ENCODE measurements around the gene DNMT3L. TPM values are rescaled to one million over a fixed set of nuclear protein-coding genes. Genes with fewer than 3 reads are reported as not detected.
"Not testable (repeated sequence)": the region's sequence is repeated elsewhere in the genome, so short reads cannot be mapped to it uniquely, and the experiment has no call there.

DNMT3L gene
- polyA plus RNA-seq, 5 donors, result not detected

DNA sequence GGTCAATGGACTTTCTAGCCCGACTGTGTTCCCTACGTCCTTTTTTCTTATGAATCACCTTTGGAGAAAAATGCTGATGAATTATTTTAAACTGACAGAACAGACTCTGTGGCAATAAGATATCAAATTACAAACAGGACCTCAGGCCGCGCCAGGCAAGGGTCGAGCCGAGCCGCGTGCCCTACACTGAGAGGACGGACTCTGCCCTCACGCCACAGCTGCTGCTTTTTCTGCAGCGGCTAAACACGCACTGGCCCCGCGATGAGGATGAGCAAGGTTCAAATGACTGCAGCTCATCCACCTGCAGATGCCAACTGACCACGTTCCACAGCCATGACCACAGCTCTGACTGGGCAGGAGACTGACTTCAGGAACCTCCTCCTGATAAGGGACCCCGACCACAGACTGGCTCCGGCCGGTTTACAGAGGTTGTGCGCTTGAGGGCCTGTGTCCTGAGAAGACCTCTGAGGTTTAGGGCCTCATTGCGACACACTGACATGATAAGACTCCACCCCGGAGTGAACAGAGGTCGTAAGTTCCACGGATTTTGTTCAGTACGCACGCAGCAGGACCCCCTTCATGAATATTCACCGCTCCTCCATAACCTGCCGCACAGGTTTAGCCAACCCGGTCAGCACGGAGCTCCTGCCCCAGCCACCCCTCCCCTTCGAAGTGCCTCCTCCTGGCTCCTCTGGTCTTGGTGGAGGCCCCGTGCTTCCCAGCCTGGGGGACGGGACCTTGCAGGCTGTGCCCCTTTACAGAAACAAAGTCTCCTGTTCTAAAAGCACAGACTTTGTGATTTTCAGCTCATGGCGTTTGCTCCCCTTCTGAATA lies 12.3 kb downstream of the DNMT3L start:
- DNase-seq, result not testable (repeated sequence)

DNA sequence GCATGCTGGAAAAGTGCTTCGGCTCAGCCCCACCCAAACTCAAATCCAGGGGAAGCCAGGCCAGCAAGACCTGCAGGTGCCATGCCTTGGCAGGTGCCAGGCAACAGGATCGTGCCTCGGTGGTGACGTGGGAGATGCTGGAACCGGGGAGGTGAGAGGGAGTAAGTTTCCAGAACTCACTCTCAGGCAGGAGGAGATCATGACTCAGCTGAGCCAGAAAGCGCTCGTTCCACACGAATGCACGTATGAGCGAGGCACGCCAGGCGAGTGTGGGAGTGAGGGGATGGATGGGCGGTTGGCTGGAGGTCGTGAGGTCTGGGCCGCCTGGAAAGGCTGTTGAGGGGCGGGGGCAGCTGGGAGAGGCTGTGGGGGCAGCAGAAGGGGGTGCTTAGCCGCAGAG lies 13.8 kb downstream of the DNMT3L start:
- not testable (repeated sequence) for DNase-seq

DNA sequence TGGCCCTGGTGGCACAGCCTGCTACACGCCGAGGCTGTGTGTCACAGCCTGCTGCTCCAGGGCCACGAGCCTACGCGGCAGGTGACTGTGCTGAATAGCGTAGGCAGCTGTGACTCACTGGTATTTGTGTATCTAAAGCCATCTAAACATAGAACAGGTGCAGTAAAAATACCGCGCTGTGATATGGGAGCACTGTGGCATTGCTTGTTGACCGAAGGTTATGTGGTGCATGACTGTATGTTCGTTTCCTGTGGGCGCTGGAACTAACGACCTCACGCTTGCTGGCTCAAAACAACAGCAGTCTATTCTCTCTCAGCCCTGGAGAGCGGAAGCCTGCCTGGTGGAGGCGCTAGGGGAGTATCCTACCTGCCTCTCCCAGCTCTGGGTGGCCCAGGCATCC lies 17.7 kb downstream of the DNMT3L start:
- not testable (repeated sequence) for DNase-seq

DNA sequence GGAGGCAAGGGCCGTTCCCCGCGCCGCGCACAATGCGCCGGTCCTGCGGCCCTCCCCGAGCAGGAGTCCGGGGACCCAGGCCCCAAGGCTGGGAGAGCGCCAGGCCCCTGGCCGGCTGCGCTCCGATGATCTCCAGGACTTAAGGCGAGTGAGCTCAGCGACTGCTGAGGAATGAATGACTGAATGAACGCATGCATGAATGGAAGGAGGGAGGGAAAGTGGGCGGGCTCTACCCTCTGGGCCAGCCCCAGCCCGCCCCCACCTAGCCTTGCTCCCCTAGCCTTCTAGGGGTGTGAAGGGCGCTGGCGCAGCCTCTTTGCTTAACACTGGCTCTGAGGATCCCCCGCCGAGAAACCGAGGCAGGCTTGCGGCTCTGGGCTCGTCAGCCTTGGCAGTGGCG lies 20.4 kb downstream of the DNMT3L start:
- DNase-seq, result not testable (repeated sequence)

DNA sequence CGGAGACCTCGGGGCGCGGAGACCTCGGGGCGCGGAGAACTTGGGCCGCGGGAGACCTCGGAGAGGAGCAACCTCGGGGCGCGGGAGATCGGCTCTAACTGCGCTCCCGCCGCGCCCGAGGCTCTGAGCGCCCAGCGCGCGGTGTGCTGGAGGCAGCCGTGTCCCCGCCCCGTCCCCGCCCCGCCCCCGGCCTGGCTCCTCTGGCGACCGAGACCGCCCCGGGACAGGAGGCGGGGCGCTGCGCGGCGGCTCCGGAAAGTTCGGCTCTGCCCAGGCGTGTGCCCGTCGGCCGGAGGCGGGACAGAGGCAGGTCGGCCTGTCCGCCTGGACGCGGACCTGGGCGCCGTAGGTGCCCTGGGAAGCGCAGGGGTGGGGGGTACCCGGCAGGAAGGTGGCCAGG lies 20.9 kb downstream of the DNMT3L start, which contains the start of gene ICOSLG:
TSS of gene ICOSLG (minus strand) at position 102 of the 400 bp plus-strand sequence. CDS start 126 bp downstream, outside the sequence.
- DNase-seq, result not testable (repeated sequence)

DNA sequence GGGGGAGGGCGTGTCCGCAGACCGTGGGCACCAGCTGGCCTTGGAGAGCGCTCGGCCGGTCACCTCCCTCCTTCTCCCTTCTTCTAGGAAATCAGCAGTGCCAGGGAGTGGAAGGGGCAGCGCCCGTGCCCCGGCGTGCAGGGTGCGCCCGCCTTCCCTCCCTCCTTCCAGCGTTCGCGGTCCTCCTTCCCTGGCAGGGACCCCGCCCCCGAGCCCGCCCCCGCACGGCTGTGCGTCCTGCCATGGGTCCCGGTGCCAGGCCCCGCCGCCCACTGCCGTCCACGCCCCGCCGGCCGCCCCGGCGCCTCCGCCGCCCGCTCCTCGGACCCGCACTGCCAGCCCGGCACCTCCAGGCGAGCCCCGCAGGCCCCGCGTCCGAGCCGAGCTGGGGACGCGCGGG lies 21.3 kb downstream of the DNMT3L start:
- DNase-seq, result not testable (repeated sequence)

DNA sequence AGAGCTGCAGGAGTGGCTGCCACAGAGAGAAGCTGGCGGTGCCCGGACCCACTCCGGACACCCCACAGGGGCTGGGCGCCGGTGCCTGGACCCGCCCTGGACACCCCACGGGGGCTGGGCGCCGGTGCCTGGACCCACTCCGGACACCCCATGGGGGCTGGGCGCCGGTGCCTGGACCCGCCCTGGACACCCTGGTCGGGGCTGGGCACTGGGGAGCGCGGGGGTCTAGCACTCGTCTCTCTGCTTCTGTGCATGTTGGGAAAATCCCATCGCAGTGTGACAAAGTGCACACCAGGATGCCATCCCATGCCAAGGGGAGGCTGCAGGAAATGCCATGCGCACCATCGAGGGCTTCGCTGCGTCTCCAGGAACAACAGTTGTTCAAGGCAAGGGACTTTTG lies 32.1 kb downstream of the DNMT3L start:
- DNase-seq, result not testable (repeated sequence)

DNA sequence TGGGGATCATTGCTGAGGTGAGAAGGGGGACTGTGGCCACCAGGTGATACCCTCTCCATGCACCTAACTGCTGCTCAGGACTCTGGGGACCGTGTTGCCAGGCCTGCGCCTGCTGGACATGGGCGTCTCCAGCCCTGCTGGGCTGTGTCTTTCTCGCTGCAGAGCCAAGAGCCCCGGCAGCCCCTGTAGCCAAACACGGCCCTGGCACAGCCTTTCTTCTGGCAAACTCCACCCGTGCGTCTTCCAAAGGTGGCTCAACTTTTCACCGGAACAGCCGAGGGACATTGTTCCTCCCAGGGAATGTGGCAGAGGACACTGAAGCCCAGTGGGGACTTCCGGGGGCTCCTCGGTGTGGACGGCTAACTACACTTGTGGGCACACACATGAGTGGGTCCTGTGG lies 33.6 kb downstream of the DNMT3L start:
- DNase-seq, result not testable (repeated sequence)

DNA sequence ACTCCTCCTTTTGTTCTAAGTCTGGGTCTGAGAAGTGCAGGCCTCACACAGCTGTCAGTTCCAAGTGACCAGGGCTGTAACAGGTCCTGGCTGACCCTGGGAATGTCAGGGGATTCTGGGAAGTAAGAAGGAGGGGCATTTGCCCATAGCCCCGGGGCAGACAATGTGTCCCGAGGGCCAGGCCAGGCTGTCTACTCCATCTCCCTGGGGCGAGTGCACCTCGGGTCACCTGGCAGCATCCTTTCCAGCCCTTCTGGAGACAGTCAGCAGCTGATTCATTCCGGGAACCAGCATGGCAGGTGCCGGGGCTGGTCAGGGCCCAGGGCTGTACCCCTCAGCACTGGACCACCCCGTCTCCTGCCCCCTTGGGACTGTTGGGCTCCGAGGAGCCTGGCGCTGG lies 34.1 kb downstream of the DNMT3L start:
- DNase-seq, result not testable (repeated sequence)

DNA sequence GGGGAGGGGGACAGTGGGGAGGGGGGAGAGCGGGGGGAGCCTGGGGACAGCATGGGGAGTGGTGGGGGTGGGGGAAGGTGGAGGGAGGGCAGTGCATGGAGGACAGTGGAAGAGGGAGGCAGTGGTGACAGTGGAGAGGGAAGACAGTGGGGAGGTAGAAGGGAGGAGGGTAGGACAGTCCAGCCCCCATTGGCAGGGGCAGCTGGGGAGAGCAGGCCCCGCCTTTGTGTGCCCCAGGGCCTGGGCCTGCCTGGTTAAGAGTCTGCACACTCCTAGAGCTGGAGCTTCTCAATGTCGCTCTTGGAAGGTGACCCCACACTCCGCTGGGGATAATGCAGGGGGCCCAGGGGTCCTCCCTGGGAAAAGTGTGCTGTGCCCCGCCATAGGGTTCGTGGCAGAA lies 36.1 kb downstream of the DNMT3L start:
- not testable (repeated sequence) for DNase-seq

DNA sequence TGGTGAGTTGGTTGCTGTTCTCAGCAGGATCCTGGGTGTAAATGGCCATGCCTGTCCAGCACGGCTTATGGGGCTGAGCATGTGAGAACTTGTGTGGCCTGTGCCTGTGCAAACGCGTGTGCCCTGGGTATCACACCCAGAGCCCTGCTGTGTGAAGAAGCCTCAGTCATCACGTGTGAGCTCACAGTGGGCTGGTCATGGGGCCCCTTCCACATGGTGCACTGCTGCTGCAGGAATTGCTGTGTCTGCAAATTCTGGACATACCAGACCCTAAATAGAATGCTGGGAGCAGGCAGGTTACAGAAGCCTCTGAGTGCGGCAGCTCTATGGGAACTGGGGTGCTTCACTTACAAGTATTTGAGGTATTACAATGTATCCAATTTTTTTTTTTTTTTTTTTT lies 38.4 kb downstream of the DNMT3L start:
- DNase-seq, result not testable (repeated sequence)

DNA sequence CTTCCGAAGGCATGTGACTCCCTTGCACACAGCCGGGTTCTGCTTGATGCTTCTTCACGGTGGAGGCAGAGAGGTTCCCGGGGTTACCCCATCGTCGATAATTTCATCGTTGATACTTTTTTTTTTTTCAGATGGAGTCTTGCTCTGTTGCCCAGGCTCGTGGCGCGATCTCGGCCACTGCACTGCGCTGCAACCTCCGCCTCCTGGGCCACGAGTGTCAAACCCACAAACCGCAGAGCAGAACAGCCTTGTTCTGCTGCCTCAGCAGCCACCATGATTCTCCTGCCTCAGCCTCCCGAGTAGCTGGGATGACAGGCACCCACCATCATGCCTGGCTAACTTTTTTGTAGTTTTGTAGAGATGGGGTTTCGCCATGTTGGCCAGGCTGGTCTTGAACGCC lies 41.0 kb downstream of the DNMT3L start:
- not testable (repeated sequence) for DNase-seq

DNA sequence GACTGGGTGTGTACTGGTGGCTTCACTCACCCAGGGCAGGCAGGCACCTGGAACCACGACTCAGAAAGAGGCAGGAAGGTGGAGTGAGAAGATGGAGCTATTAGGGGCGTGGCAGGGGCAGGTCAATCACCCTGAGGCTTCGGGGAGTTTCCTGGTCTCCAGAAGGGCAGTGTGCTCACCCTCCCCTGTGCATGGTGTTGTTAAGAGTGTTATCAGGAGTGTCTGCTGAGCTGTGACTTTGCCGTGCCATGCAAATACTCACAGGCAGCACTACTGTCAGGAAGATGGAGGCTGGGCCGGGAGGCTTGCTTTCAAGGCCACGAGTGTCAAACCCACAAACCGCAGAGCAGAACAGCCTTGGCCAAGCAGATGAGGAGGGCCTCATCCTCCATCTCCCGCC lies 43.2 kb downstream of the DNMT3L start:
- DNase-seq, result not testable (repeated sequence)

DNA sequence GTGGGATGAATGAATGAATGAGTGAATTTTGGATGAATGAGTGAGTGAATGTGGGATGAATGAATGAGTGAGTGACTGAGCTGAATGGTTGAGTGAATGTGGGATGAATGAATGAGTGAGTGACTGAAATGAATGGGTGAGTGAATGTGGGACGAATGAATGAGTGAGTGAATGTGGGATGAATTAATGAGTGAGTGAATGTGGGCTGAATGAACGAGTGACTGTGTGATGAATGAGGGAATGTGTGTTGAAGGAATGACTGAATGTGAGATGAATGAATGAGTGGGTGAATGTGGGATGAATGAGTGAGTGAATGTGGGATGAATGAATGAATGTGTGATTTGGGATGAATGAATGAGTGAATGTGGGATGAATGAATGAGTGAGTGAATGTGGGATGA lies 49.7 kb downstream of the DNMT3L start:
- DNase-seq, result not testable (repeated sequence)

DNA sequence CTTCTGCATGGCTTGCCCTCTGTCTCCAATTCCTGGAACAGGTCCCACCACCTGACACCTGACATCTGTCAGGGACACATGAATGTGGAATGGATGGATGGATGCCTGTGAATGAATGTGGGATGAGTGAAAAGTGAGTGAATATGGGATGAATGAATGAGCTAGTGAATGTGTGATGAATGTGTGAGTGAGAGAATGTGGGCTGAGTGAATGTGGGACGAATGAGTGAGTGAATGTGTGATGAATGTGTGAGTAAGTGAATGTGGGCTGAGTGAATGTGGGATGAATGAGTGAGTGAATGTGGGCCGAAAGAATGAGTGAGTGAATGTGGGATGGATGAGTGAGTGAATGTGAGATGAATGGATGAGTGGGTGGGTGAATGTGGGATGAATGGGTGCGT lies 50.1 kb downstream of the DNMT3L start:
- not testable (repeated sequence) for DNase-seq

DNA sequence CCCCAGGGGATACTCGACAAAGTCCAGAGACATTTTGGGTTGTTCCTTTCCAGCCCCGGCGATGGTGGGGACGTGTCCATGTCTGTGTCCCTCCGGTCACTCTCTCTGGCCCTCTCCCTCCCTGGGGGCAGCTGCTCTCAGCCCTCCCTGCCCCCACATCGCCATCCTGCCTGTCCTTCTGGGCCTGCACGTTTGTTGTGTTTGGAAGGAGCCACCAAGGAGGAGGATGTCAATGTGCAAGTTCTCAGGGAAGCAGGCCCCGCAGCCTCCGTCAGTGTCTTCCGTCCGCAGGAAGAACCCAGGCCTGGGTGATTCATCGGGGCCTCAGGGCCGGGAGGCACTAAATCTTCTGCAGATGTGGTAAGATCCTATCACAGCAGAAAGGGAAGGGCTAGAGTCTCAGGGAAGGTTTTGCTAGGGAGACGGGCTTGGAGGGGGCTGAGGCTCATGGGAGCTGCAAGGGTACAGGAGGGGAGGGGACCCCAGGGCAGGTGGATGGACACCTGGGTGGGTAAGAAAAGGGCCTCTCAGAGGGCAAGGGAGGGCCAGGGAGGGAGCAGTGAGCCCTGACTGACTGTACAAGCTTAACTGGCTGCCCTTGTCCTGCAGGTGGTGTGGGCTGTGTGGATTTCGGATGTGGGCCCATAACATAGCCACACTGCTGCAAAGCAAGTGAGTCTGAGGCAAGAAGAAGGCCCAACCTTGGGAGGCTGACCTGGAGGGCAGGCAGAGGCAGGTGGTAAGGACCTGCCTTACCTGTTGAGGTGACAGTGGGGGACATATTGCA lies 53.6 kb downstream of the DNMT3L start:
- not testable (repeated sequence) for DNase-seq

DNA sequence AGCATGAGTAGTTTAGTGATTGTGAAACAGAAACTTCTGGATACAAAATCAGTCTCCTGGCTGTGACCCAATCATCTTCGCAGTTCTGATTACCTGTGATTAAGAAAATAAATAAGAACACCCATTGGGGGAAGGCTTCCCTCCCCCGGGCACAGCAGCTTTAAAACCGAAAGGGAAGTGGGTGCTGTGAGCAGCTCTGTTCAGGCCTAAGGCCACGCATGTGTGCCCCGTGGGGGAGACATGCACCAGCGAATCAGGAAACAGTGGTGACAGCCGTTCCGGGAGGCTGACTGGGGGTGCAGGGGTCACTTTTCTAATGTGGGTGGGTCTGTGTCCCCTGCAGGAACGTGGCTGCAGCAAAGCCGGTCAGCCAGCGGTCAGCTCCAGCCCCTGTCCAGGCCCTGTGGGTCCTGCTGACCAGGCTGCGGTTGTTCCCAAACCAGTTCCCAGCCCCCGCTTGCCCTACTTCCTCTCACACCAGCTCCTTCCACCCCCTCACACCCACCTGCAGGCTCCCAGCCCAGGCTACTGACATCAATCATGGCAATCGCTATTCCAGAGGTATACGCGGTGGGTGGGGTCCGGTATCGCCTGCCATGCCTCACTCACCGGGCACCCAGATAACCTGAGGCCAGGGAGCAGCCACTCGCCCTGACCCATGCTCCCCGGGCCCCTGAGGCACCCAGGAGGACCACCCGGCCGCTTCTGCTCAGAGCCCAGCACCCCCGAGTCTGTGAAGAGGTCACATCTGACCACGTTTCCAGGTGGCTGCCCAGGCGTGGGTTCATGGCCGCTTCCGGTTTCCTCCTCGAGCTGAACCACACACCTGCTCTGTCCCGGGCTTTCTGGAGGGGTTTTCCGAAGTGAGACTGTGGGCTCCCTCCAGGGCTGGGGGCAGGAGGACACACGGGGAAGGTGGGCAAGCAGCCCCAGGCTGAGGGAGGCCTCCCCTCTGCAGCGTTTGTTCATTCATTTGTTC lies 54.7 kb downstream of the DNMT3L start:
- DNase-seq, result not testable (repeated sequence)

DNA sequence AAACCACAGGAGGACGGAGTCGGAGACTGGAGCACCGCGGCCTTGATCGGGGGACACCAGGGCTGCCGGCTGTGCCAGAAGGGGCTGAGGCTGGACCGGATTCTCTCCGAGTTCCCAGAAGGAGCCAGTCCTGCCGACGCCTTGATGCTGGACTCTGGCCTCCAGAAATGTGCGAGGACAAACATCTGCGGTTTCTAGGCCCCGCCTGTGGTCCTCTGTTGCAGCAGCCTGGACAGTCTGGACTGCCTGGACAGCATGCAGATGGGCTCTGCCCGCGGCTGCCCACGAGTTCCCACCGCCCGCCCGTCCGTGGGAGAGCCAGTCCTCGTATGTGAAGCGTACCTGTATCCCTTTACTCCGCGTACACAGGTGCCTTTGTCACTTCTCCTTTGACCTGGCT lies 55.5 kb downstream of the DNMT3L start:
- DNase-seq, result not testable (repeated sequence)

DNA sequence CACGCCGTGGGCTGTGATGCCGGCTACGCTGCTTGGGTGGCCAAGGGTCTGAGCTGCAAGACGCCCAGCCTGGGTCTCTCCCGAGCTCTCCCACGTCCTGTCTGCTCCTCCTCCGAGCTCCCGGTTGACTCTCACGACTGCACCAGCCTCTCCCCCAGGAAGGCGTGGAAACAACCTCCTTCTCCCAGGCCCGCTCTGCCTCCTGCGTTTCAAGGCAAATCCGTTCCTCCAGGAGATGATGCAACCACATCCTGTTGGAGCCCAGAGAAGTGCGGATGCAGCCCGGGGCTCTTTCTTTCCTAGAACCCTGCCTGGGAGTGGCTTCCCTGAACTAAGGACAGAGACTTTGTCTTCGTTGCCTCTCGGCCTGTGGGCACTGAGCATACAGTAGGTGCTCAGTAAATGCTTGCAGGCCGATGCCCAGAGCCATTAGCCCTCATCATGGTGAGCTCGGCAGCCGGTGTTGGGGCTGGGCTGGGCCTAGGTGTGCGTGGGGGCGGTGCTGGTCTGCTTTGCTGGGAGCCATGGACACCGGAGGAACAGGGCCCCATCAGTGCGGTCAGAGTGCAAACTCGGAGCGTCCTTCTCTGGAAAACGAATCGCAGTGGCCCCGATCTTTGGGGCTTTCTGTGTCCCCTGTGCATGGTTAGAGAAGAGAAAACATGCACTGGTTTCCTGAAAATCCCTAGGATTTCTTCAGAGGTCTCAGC lies 59.0 kb downstream of the DNMT3L start:
- DNase-seq, result not testable (repeated sequence)

DNA sequence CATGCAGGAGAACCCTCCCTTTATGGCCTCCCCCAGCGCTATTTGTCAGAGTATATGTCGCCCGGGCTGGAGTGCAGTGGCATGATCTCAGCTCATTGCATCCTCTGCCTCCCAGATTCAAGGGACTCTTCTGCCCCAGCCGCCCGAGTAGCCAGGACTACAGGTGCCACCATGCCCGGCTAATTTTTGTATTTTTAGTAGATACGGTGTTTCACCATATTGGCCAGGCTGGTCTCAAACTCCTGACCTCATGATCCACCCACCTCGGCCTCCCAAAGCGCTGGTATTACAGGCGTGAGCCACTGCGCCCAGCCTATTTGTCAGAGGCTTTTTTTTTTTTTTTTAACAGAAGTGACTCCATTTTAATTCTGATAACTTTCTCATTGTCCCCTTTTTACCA lies 61.7 kb downstream of the DNMT3L start:
- not testable (repeated sequence) for DNase-seq

DNA sequence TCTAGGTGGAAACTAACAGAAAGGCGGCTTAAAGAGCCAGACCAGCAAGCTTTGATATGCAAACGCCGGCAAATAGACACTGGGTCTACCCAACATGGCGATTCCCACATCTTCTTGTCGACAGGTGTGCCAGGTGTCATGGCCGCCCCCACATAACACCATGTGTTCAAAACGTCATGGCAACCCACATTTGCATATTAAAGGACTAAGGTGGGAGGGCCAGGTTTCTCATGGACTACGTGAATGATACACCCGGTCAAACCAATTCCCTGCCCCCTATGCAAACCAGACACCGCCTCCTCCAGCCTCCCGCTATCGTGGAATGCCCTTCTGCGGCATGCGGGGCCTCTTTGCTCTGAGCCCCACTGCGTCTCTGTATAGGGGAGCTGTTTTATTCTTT lies 62.2 kb downstream of the DNMT3L start:
- DNase-seq, result no peak

Measured in right lung (tissue), 5 donors.